ENCODE results near the gene COLGALT1. TPM values are rescaled to one million over a fixed set of nuclear protein-coding genes. Genes with fewer than 3 reads are reported as not detected.

COLGALT1 gene
- total RNA-seq, 4 donors from 2014 or later, result 19.3 to 35.9 (median 33.0) TPM

DNA sequence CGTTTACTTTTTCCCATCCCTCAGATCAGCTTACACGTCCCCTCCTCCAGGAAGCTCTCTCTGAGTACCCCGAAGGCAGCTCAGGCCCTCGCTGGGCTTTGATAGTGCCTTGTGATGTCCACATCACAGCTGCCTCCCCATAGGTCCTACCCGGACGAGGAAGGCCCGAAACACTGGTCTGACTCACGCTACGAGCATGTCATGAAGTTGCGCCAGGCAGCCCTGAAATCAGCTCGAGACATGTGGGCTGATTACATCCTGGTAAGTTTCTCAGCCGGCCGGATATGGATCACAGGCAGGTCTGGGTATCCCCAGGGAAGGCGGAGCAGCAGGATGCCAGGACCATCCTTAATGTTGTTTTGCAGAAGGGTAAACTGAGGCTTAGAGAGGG, 4.8 kb downstream of the COLGALT1 start:
- H3K4me3 ChIP-seq (replicated peaks in 1 of 3), result no peak overlapping the region
- 84 to 87% methylated on average over 14 of the region's 14 CpGs for WGBS, 2 donors
- no peak for DNase-seq
- H3K4me1 ChIP-seq, result peaks cover 5 to 8% of the 10 kb centered on the region in 2 donors
- H3K27ac ChIP-seq, result peak overlapping the region in 1 of 3 donors; percentile 6
- H3K27me3 ChIP-seq, result no peaks in the 10 kb centered on the region
- H3K36me3 ChIP-seq, result peaks cover 0 to 4% of the 10 kb centered on the region in 2 donors
- intact Hi-C loops (cut with DNase I), result no loop called here
- no peaks in the 10 kb centered on the region for H3K9me3 ChIP-seq
- TF ChIP-seq, protein P1, sequence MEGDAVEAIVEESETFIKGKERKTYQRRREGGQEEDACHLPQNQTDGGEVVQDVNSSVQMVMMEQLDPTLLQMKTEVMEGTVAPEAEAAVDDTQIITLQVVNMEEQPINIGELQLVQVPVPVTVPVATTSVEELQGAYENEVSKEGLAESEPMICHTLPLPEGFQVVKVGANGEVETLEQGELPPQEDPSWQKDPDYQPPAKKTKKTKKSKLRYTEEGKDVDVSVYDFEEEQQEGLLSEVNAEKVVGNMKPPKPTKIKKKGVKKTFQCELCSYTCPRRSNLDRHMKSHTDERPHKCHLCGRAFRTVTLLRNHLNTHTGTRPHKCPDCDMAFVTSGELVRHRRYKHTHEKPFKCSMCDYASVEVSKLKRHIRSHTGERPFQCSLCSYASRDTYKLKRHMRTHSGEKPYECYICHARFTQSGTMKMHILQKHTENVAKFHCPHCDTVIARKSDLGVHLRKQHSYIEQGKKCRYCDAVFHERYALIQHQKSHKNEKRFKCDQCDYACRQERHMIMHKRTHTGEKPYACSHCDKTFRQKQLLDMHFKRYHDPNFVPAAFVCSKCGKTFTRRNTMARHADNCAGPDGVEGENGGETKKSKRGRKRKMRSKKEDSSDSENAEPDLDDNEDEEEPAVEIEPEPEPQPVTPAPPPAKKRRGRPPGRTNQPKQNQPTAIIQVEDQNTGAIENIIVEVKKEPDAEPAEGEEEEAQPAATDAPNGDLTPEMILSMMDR (IDR thresholded peaks at IDR 0.05), result no peak
- TF ChIP-seq POLR2A (IDR thresholded peaks at IDR 0.05), result no peak

DNA sequence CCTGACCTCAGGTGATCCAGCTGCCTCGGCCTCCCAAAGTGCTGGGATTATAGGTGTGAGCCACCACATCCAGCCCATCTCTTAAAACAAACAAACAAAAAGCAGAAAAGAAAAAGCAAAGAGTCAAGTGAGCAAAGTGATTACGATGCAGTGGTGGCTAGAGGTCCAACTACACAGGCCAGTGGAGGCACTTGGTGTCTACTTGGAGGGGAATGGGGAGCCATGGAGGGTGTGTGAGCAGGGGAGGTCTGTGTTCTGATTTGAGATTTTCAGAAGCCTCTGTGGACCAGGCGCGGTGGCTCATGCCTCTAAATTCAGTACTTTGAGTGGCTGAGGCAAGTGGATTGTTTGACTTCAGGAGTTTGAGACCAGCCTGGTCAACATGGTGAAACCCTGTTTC, 6.6 kb downstream of the COLGALT1 start:
- intact Hi-C loops (cut with DNase I), result no loop called here
- no peak for TF ChIP-seq POLR2A (IDR thresholded peaks at IDR 0.05)
- TF ChIP-seq, protein P1 (IDR thresholded peaks at IDR 0.05), result no peak
- no peaks in the 10 kb centered on the region for H3K4me1 ChIP-seq
- WGBS, 2 donors, result 96 to 97% methylated on average over 4 of the region's 4 CpGs
- no peak for DNase-seq
- H3K9me3 ChIP-seq, result no peaks in the 10 kb centered on the region
- no peaks in the 10 kb centered on the region for H3K27me3 ChIP-seq
- no peak overlapping the region for H3K4me3 ChIP-seq (replicated peaks in 1 of 3)
- H3K27ac ChIP-seq, result no peak overlapping the region
- H3K36me3 ChIP-seq, result peaks cover 2 to 5% of the 10 kb centered on the region in 2 donors

DNA sequence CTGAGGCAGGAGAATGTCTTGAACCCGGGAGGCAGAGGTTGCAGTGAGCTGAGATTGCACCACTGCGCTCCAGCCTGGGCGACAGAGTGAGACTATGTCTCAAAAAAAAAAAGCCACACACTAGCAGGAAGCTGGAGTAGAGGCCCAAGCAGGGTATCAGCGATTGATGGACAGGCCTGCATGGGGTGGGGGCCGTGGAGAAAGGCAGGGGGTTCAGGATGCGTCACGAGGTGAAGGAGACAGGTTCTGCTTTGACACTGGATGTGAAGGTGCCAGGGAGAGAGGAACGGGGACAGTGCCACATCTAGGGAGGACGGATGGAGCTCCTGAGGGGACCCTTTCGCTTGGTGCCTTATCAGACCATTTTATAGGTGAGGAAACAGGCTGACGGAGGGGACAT, 7.1 kb downstream of the COLGALT1 start:
- no peak for DNase-seq
- no peak overlapping the region for H3K27ac ChIP-seq
- TF ChIP-seq, protein P1 (IDR thresholded peaks at IDR 0.05), result no peak
- TF ChIP-seq POLR2A (IDR thresholded peaks at IDR 0.05), result no peak
- H3K27me3 ChIP-seq, result no peaks in the 10 kb centered on the region
- no peaks in the 10 kb centered on the region for H3K4me1 ChIP-seq
- intact Hi-C loops (cut with DNase I), result no loop called here
- 87 to 93% methylated on average over 11 of the region's 11 CpGs for WGBS, 2 donors
- H3K9me3 ChIP-seq, result no peaks in the 10 kb centered on the region
- H3K36me3 ChIP-seq, result peaks cover 6 to 10% of the 10 kb centered on the region in 2 donors
- no peak overlapping the region for H3K4me3 ChIP-seq (replicated peaks in 1 of 3)

DNA sequence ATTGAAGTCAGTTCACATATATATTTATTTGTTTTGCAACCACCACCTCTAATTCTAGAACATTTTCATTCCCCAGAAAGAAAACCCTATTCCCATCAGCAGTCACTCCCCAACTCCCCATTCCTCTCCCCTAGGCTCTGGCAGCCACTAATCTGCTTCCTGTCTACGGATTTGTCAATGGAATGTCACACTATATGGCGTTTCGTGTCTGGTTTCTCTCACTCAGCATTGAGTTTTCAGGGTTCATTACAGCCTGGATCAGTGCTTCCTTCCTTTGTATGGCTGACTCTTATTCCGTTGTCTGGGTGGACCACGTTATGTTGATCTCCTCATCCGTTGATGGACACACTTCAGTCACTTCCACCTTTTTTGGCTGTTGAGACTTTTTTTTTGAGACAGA, 9.3 kb downstream of the COLGALT1 start:
- peaks cover 20 to 21% of the 10 kb centered on the region in 2 donors for H3K36me3 ChIP-seq
- no peak overlapping the region for H3K4me3 ChIP-seq (replicated peaks in 1 of 3)
- no peaks in the 10 kb centered on the region for H3K27me3 ChIP-seq
- H3K9me3 ChIP-seq, result no peaks in the 10 kb centered on the region
- H3K27ac ChIP-seq, result no peak overlapping the region
- WGBS, 2 donors, result 70 to 79% methylated on average over 6 of the region's 6 CpGs
- intact Hi-C loops (cut with DNase I), result no loop called here
- no peak for DNase-seq
- no peaks in the 10 kb centered on the region for H3K4me1 ChIP-seq
- no peak for TF ChIP-seq POLR2A (IDR thresholded peaks at IDR 0.05)
- TF ChIP-seq, protein P1 (IDR thresholded peaks at IDR 0.05), result no peak

DNA sequence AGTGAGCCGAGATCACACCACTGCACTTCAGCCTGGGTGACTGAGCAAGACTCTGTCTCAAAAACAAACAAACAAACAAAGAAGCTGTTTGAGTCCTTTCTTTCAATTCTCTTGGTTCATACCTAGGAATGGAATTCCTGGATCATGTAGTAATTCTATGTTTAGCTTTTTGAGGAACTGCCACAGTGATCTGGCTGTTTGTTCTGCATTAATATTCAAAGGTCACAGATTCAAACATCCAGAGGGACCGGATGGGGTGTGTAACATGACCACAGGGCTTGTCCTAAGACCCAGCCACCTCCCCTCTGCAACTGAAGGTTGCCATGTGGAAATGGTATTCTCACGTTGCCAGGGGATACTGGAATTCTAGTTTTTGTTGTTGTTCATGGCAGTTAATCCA, 10.2 kb downstream of the COLGALT1 start:
- Histone ChIP-seq H3K27ac (no peak overlapping the region), H3K9me3 (no peaks in the 10 kb centered on the region), H3K4me3 (replicated peaks in 1 of 3) (no peak overlapping the region), H3K36me3 (peaks cover 20 to 29% of the 10 kb centered on the region in 2 donors), H3K27me3 (no peaks in the 10 kb centered on the region), H3K4me1 (no peaks in the 10 kb centered on the region)
- intact Hi-C loops (cut with DNase I), result no loop called here
- TF ChIP-seq, protein P1 (IDR thresholded peaks at IDR 0.05), result no peak
- TF ChIP-seq POLR2A (IDR thresholded peaks at IDR 0.05), result no peak
- 79 to 81% methylated on average over 3 of the region's 3 CpGs for WGBS, 2 donors
- DNase-seq, result no peak

Measured in thyroid gland (tissue), 4 donors.